ENCODE measurements around the gene NHLH2. TPM values are rescaled to one million over a fixed set of nuclear protein-coding genes. Genes with fewer than 3 reads are reported as not detected.

The NHLH2 gene
- total and polyA plus RNA-seq, 10 of the 15 experiments (the other 5 are each of a cell fraction or from before 2014, with no cell fraction given), result 0.01 to 0.08 (median 0.05) TPM; not detected in 6

- no peak for FAIRE-seq
- in situ Hi-C loops (cut with MboI), result no loop called here
- SMC1A ChIA-PET (ENCODE audit: uncharacterized antibody, unreplicated experiment), result no interaction called here
These were observed 7.1 kb downstream of the NHLH2 start for GRCh38 chr1:115833856-115834255.

More at GRCh38 chr1:115833856-115834255, 7.1 kb downstream of the NHLH2 start:
- H4K20me1 ChIP-seq (ENCODE audit: control insufficient read depth, insufficient read depth), result no peaks in the 10 kb centered on the region
- no peak for TF ChIP-seq FOXK2 (IDR thresholded peaks at IDR 0.05)
- no peak for TF ChIP-seq CREB1 (IDR thresholded peaks at IDR 0.05; ENCODE audit: low read depth)
- TF ChIP-seq USF2 (IDR thresholded peaks at IDR 0.05; ENCODE audit: borderline replicate concordance, low read depth, low read length), result no peak
- TF ChIP-seq IRF5 (IDR thresholded peaks at IDR 0.05; ENCODE audit: borderline replicate concordance), result no peak
- no peak for TF ChIP-seq RCOR1 (conservative IDR thresholded peaks at IDR 0.05; ENCODE audit: low read depth, low read length)
- no peak for TF ChIP-seq SMC3 (IDR thresholded peaks at IDR 0.05; ENCODE audit: borderline replicate concordance, low read length)
- no peak for TF ChIP-seq CREM (IDR thresholded peaks at IDR 0.05; ENCODE audit: low read depth)
- TF ChIP-seq GATAD2B (conservative IDR thresholded peaks at IDR 0.05; ENCODE audit: low read depth), result no peak
- no peak for TF ChIP-seq PKNOX1 (IDR thresholded peaks at IDR 0.05)
- no peak for TF ChIP-seq NR2F1 (conservative IDR thresholded peaks at IDR 0.05)
- H2AFZ ChIP-seq (ENCODE audit: control insufficient read depth, low read depth, low read length), result no peak overlapping the region
- RAD21 ChIA-PET (ENCODE audit: unreplicated experiment), result no interaction called here
- POLR2A ChIA-PET, result no interaction called here
- peaks cover 6 to 8% of the 10 kb centered on the region in 2 experiments; a peak in 3 of 4 replicates for H3K27me3 ChIP-seq (replicated peaks in 1 of 2; ENCODE audit: control insufficient read depth in 2 of 2, insufficient read depth in 2 of 2, low read length in 1 of 2)
- ATAC-seq, result no peak
- H3K4me2 ChIP-seq (ENCODE audit: control insufficient read depth, insufficient read depth), result no peak overlapping the region
- intact Hi-C loops (cut with micrococcal nuclease; ENCODE audit: unreplicated experiment), result no loop called here
- CTCF ChIA-PET, result no interaction called here
- no peaks in the 10 kb centered on the region; the same call in 2 of the 3 replicates for H3K9me3 ChIP-seq (replicated peaks; ENCODE audit: control insufficient read depth, insufficient read depth, low read length)
- no TSS peak for BruUV-seq (replicated peaks)
- H3K27ac ChIP-seq (ENCODE audit: control insufficient read depth, insufficient read depth), result no peak overlapping the region
- H3K79me2 ChIP-seq (ENCODE audit: control insufficient read depth, insufficient read depth, low read length), result no peaks in the 10 kb centered on the region
- WGBS (ENCODE audit: insufficient coverage, insufficient replicate concordance, low lambda C conversion rate, missing lambda C conversion rate), result 24% methylated on average over 5 of the region's 5 CpGs
- H3K4me1 ChIP-seq (ENCODE audit: control insufficient read depth, insufficient read depth, low read length), result no peaks in the 10 kb centered on the region
- no peak overlapping the region for H3K4me3 ChIP-seq
- DNase-seq (ENCODE audit: low read depth, low spot score), result no peak
- no peak overlapping the region for H3K9ac ChIP-seq (ENCODE audit: control insufficient read depth, insufficient read depth, low read length)
- no peaks in the 10 kb centered on the region for H3K36me3 ChIP-seq (ENCODE audit: control insufficient read depth in 2 of 2, insufficient read depth in 2 of 2, low read length in 1 of 2)

Data from GM12878 (cell line).